A673 (cell line): ENCODE data around the gene PHACTR3.

ENCODE experiments used
- EZH2 ChIP-seq: fragments of 200-600 bp; sonication (generic); IDR thresholded peaks from 2 replicates; pipeline ENCODE4 v1.6.1; 2017; ENCODE audit warnings: borderline replicate concordance, low read depth, mild to moderate bottlenecking, mixed read lengths, antibody characterized with exemption, low read length; ENCODE audit not compliant: poor library complexity, severe bottlenecking
- TF ChIP-seq, protein P1 (sequence below): fragments of 300-800, 200-600 bp; sonication (generic); conservative IDR thresholded peaks from 2 replicates; pipeline ENCODE4 v1.5.1; 2017; ENCODE audit warnings: low read depth, mild to moderate bottlenecking, antibody characterized with exemption, low read length, moderate library complexity, mixed read lengths

DNA sequence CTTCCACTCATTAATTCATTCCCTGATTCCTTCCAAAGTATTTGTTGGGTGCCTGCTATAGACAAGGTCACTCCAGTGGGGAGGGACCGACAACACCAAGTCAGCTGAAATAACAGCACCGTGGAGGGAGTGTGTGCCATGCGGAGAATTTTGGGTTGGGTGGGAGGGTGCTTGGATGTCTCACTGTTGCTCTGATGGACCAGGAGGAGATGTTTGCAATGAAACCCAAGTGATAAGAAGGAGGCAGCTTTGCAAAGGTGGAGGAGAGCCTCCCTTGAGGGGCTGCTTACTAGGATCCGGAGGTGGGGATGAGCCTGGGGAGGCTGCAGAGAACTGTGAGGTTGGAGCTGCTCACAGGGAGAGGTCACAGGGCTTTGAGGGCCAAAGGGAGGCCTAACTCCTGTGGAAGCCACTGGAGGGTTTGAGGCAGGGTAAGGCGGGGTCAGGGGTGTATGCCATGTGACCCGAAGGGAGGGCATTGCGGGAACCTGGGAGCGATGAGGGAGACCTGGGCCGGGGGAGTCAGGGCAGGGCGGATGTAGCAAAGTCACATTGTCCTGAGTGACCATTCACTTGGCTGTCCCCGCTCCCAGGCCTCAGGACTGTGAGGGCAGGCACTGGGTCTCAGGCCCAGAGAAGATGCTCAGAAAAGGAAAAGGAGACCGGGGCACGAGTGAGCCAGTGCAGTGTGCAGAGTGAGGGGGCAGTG is 124.5 kb downstream of the PHACTR3 start:
- no peak for TF ChIP-seq EZH2
- TF ChIP-seq, protein P1, sequence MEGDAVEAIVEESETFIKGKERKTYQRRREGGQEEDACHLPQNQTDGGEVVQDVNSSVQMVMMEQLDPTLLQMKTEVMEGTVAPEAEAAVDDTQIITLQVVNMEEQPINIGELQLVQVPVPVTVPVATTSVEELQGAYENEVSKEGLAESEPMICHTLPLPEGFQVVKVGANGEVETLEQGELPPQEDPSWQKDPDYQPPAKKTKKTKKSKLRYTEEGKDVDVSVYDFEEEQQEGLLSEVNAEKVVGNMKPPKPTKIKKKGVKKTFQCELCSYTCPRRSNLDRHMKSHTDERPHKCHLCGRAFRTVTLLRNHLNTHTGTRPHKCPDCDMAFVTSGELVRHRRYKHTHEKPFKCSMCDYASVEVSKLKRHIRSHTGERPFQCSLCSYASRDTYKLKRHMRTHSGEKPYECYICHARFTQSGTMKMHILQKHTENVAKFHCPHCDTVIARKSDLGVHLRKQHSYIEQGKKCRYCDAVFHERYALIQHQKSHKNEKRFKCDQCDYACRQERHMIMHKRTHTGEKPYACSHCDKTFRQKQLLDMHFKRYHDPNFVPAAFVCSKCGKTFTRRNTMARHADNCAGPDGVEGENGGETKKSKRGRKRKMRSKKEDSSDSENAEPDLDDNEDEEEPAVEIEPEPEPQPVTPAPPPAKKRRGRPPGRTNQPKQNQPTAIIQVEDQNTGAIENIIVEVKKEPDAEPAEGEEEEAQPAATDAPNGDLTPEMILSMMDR, result no peak
